ENCODE measurements around the gene TAS2R42.

GRCh38 chr12:11171969-11172675 lies 14.6 kb downstream of the TAS2R42 start:
- TF ChIP-seq, protein P1, sequence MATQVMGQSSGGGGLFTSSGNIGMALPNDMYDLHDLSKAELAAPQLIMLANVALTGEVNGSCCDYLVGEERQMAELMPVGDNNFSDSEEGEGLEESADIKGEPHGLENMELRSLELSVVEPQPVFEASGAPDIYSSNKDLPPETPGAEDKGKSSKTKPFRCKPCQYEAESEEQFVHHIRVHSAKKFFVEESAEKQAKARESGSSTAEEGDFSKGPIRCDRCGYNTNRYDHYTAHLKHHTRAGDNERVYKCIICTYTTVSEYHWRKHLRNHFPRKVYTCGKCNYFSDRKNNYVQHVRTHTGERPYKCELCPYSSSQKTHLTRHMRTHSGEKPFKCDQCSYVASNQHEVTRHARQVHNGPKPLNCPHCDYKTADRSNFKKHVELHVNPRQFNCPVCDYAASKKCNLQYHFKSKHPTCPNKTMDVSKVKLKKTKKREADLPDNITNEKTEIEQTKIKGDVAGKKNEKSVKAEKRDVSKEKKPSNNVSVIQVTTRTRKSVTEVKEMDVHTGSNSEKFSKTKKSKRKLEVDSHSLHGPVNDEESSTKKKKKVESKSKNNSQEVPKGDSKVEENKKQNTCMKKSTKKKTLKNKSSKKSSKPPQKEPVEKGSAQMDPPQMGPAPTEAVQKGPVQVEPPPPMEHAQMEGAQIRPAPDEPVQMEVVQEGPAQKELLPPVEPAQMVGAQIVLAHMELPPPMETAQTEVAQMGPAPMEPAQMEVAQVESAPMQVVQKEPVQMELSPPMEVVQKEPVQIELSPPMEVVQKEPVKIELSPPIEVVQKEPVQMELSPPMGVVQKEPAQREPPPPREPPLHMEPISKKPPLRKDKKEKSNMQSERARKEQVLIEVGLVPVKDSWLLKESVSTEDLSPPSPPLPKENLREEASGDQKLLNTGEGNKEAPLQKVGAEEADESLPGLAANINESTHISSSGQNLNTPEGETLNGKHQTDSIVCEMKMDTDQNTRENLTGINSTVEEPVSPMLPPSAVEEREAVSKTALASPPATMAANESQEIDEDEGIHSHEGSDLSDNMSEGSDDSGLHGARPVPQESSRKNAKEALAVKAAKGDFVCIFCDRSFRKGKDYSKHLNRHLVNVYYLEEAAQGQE (IDR thresholded peaks at IDR 0.05; ENCODE audit: insufficient replicate concordance, low read depth) = no peak
- TF ChIP-seq CTCF (IDR thresholded peaks at IDR 0.05; ENCODE audit: insufficient read depth, low read length) (no peak), POLR2AphosphoS5 (IDR thresholded peaks at IDR 0.05; ENCODE audit: low read depth) (no peak), SPI1 (IDR thresholded peaks at IDR 0.05; ENCODE audit: borderline replicate concordance, low read depth) (no peak), GABPA (IDR thresholded peaks at IDR 0.05; ENCODE audit: low read depth) (no peak)
